HepG2 (cell line): Measurements from ENCODE around the gene NSMF. TPM values are rescaled to one million over a fixed set of nuclear protein-coding genes. Genes with fewer than 3 reads are reported as not detected.

Experiments used
- AGO1 ChIP-seq: fragments of 200-400 bp; formaldehyde crosslinking; IDR thresholded peaks from 2 replicates; pipeline ENCODE4 v1.6.1; 2017; ENCODE audit warnings: mild to moderate bottlenecking, low read depth, low read length, moderate library complexity; ENCODE audit not compliant: poor library complexity, severe bottlenecking
- ATRX ChIP-seq: sonication (generic); formaldehyde crosslinking; IDR thresholded peaks from 2 replicates; pipeline ENCODE4 v1.4.0; 2020; ENCODE audit warnings: missing genetic modification reagents, borderline replicate concordance
- E2F5 ChIP-seq: sonication (generic); formaldehyde crosslinking; conservative IDR thresholded peaks from 2 replicates; pipeline ENCODE4 v1.4.0; 2020; ENCODE audit warnings: missing genetic modification reagents
- FOSL2 ChIP-seq: sonication (generic); formaldehyde crosslinking; IDR thresholded peaks from 2 replicates; pipeline ENCODE4 v1.4.0; 2020; ENCODE audit warnings: missing genetic modification reagents
- HNRNPLL ChIP-seq: fragments of 200-400 bp; formaldehyde crosslinking; IDR thresholded peaks from 2 replicates; pipeline ENCODE4 v1.6.1; 2017; ENCODE audit warnings: mild to moderate bottlenecking, low read depth, low read length; ENCODE audit not compliant: poor library complexity, severe bottlenecking
- KDM2A ChIP-seq: sonication (generic); formaldehyde crosslinking; IDR thresholded peaks from 2 replicates; pipeline ENCODE4 v1.4.0; 2020; ENCODE audit warnings: low read depth, missing genetic modification reagents, borderline replicate concordance
- MAX ChIP-seq: IDR thresholded peaks from 2 replicates; pipeline ENCODE4 v1.6.1; 2012; ENCODE audit warnings: inconsistent platforms
- MTA1 ChIP-seq: sonication (generic); formaldehyde crosslinking; IDR thresholded peaks from 2 replicates; pipeline ENCODE4 v1.4.0; 2020; ENCODE audit warnings: missing genetic modification reagents, mild to moderate bottlenecking, borderline replicate concordance
- MXD3 ChIP-seq: IDR thresholded peaks from 2 replicates; pipeline ENCODE4 v1.6.1; 2016; ENCODE audit warnings: mild to moderate bottlenecking, missing biosample characterization, missing genetic modification reagents
- NFIC ChIP-seq: IDR thresholded peaks from 2 replicates; pipeline ENCODE4 v1.6.1; 2012; ENCODE audit warnings: mild to moderate bottlenecking, low read length, inconsistent platforms
- POLR2G ChIP-seq: fragments of 200-400 bp; formaldehyde crosslinking; IDR thresholded peaks from 2 replicates; pipeline ENCODE4 v1.6.1; 2018; ENCODE audit warnings: mild to moderate bottlenecking, low read depth, low read length, moderate library complexity
- RCOR2 ChIP-seq: IDR thresholded peaks from 2 replicates; pipeline ENCODE4 v1.6.1; 2016; ENCODE audit warnings: missing biosample characterization, missing genetic modification reagents
- SP1 ChIP-seq, 2 experiments: fragments of 450-650 bp in 1 of 2; sonication (generic) in 1 of 2; formaldehyde crosslinking in 1 of 2; IDR thresholded peaks; 2 replicates each; pipeline versions ENCODE4 v1.4.0 to v1.6.1; 2016 to 2020; ENCODE audit warnings: missing genetic modification reagents in 1 of 2
- TRIM22 ChIP-seq: fragments of 450-650 bp; IDR thresholded peaks from 2 replicates; pipeline ENCODE4 v1.6.1; 2017
- XRCC5 ChIP-seq: fragments of 200-400 bp; formaldehyde crosslinking; optimal IDR thresholded peaks from 2 replicates; pipeline ENCODE3; 2017; ENCODE audit warnings: mild to moderate bottlenecking, low read length
- ZNF282 ChIP-seq: fragments of 450-650 bp; IDR thresholded peaks from 2 replicates; pipeline ENCODE4 v1.6.1; 2018; ENCODE audit not compliant: partially characterized antibody
- ZNF331 ChIP-seq: sonication (generic); formaldehyde crosslinking; IDR thresholded peaks from 2 replicates; pipeline ENCODE4 v1.4.0; 2020; ENCODE audit warnings: missing genetic modification reagents
- ZNF547 ChIP-seq: sonication (generic); formaldehyde crosslinking; IDR thresholded peaks from 2 replicates; pipeline ENCODE4 v1.5.1; 2020; ENCODE audit warnings: mild to moderate bottlenecking, missing genetic modification reagents
- polyA plus RNA-seq, 8 experiments: library from polyadenylated mRNA; depleted of rRNA in 3 of 8; stranded (reverse) in 7 of 8; unstranded in 1 of 8; fragments of >200 nt; fragmentation: Illumina TruSeq in 4 of 8; extraction: Trizol in 4 of 8; gene quantifications; 2 replicates each; pipeline versions ENCODE4 v1.2.1 to v1.2.3, GENCODE V29; 2011 to 2016; ENCODE audit warnings: low read depth in 4 of 8, missing spikeins in 1 of 8, mixed read lengths in 1 of 8; ENCODE audit not compliant: insufficient read depth in 1 of 8
- total RNA-seq, 5 experiments: library from RNA; depleted of rRNA; stranded (reverse); fragments of >200 nt; fragmentation: Illumina TruSeq; extraction: Trizol; gene quantifications; 2 replicates each; pipeline ENCODE4 v1.2.3, GENCODE V29; 2016; ENCODE audit warnings: low read depth in 1 of 5

The NSMF gene
- total and polyA plus RNA-seq, 2 of the 13 experiments (the other 11 are each of a cell fraction or from before 2014, with no cell fraction given) = 44.3 to 183 TPM

GRCh38 chr9:137429974-137430722 lies 29.0 kb downstream of the NSMF start (continued):
- TF ChIP-seq E2F5 (CRISPR knock-in tag) (no peak), ZNF547 (CRISPR knock-in tag) (no peak), ATRX (CRISPR knock-in tag) (no peak), KDM2A (CRISPR knock-in tag) (0 out of 2 replicates have a peak, but pooled peaks have one; percentile 15), AGO1 (peak; percentile 75), XRCC5 (peak; percentile 19), POLR2G (peak; percentile 1; the same call in 1 of the 2 replicates), NFIC (no peak), FOSL2 (no peak), HNRNPLL (peak; percentile 21), MTA1 (CRISPR knock-in tag) (no peak), ZNF282 (no peak), RCOR2 (CRISPR knock-in tag) (no peak), MAX (0 out of 2 replicates have a peak, but pooled peaks have one; percentile 16), TRIM22 (no peak), SP1 (IDR thresholded peaks at IDR 0.05) (no peak), SP1 (CRISPR knock-in tag; IDR thresholded peaks at IDR 0.05) (peak; percentile 83), MXD3 (CRISPR knock-in tag) (no peak), ZNF331 (CRISPR knock-in tag) (no peak)
